GM19468 (cell line): Measurements from ENCODE around the gene MAB21L2.

Experiments
- ATAC-seq: cut with Tn5 transposase; IDR thresholded peaks from one replicate; pipeline ENCODE4 v1.9.1; 2021; ENCODE audit warnings: mild to moderate bottlenecking, moderate library complexity, moderate number of reproducible peaks; ENCODE audit not compliant: unreplicated experiment; ENCODE audit errors: extremely low read depth

The MAB21L2 gene

GRCh38 chr4:150599547-150599946, 17.6 kb downstream of the MAB21L2 start:
- ATAC-seq: no peak

- ATAC-seq: no peak
Observed at GRCh38 chr4:150600812-150601445, 19.0 kb downstream of the MAB21L2 start.

DNA sequence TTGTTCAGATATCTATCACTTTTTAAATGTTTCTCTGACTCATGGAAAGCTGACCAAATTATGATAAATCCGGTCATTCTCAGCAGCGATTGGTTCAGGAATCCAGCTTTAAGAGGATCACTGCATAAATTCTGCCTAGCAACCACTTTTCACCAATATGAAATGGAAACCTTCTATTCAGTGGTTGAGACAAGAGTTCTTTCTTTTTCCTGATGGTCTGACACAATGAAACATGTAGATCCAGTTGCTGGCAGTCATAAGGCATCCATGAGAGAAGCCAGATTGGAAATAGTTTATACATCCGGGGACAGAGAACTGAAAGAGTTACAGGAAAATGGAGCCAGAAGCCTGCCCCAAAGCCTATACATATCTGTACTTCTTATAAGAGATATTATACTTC, 27.2 kb downstream of the MAB21L2 start:
- no peak for ATAC-seq

DNA sequence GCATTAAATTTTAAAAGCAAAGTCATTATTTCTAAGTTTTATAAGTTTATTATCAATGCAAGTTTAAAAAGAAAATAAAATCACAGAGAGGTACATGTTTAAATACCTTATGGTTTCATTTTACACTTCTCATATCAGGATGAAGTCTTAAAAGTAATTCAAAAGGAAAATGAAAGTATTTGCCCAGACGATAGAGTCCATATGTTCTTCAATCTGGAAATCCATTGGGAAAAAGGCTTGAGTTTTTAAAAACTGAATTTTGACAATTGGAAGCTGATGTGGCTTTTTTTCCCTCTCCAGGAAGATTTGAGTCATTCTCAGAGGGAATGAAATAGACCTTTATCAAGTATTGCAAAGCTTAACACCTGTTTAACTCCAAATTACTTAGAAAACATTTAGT, 37.1 kb downstream of the MAB21L2 start:
- ATAC-seq: no peak

GRCh38 chr4:150624055-150624454, 42.1 kb downstream of the MAB21L2 start:
- no peak for ATAC-seq

GRCh38 chr4:150625033-150625432, 43.1 kb downstream of the MAB21L2 start:
- ATAC-seq: no peak

DNA sequence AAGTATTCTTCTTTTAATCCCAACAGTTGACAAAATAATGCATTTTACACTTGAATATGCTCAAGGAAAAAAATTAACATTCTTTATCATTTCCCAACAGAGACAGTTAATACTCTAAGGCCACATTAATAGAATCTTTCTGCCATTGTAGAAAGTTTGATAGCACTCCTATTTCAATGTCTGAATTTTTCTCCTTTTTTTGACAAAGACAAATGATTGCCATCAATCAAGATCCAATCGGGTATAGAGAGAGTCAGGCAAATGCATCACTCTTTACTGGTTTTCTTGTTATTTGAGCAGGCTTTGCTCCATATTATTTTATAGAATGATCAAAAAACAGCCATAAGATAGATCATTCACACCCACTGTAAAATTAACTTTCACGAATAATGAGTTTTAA, 46.1 kb downstream of the MAB21L2 start:
- no peak for ATAC-seq

DNA sequence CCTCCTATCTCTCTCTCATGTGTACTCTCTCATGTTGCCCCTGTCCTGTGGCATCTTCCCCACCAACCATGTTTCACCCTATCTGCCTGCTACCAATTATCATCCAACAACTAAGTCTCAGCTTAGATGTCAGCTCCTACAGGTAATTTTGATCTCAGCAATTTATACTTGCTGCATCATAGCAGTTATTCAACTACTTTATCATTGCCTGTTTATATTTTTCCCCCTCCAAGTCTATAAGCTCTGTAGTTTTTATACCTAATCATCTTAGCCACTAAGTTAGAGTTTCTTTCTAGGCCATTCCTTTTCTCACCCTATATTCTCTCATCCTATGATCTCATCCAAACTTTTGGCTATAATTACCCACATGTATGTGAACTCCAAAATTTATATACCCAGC, 50.7 kb downstream of the MAB21L2 start:
- ATAC-seq: no peak
